Spleen (tissue), 7 donors: ENCODE results near the gene SLC8A3.

ENCODE experiments used
- POLR2A ChIP-seq, 3 donors: fragments of 450-650 bp; IDR thresholded peaks; one replicate each; pipeline ENCODE4 v1.5.1; 2017; ENCODE audit warnings: antibody characterized with exemption in 3 of 3, mild to moderate bottlenecking in 1 of 3
- POLR2AphosphoS5 ChIP-seq, 3 donors: sonication (generic); formaldehyde crosslinking; IDR thresholded peaks; one replicate each; pipeline ENCODE4 v1.5.1; 2017; ENCODE audit warnings: antibody characterized with exemption in 3 of 3
- TF ChIP-seq, protein P1 (sequence below), 11 experiments: fragments of 200-600 bp in 7 of 11; fragments of 450-650 bp in 4 of 11; sonication (generic) in 4 of 11; IDR thresholded peaks in 8 of 11; conservative IDR thresholded peaks in 3 of 11; 1 replicate in 7 of 11; 2 replicates in 4 of 11; pipeline versions ENCODE4 v1.4.0 to v1.8.0; 2016 to 2021; ENCODE audit warnings: antibody characterized with exemption in 11 of 11, inconsistent platforms in 4 of 11, mild to moderate bottlenecking in 1 of 11
- donor health status: DM: no; HTN: no; CAD: no; lungs with moderate emphysema.
- donor health status: DM: no; HTN: no; CAD: no.
- donor health status: DM: no; HTN: no; CAD: no.

DNA sequence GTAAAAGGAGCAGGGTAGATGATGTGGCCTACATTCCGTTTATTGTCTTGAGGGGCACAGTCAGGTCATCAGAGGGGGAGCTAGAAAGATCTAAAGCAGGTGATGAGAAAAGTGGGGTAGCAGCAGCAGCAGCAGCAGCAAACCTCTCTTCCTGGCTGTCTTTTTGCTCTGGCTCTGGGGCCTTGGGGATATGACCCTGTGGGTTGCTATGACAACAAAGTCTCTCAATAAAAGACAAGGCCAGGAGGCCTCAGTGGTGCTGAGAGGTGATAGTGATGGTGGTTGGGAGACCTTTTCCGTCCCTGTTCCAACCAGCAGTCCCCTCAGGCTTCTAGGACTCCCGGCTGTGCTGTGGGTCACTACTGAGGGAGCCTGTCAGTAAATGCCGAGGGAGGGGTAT is 138.6 kb downstream of the SLC8A3 start:
- TF ChIP-seq, protein P1, sequence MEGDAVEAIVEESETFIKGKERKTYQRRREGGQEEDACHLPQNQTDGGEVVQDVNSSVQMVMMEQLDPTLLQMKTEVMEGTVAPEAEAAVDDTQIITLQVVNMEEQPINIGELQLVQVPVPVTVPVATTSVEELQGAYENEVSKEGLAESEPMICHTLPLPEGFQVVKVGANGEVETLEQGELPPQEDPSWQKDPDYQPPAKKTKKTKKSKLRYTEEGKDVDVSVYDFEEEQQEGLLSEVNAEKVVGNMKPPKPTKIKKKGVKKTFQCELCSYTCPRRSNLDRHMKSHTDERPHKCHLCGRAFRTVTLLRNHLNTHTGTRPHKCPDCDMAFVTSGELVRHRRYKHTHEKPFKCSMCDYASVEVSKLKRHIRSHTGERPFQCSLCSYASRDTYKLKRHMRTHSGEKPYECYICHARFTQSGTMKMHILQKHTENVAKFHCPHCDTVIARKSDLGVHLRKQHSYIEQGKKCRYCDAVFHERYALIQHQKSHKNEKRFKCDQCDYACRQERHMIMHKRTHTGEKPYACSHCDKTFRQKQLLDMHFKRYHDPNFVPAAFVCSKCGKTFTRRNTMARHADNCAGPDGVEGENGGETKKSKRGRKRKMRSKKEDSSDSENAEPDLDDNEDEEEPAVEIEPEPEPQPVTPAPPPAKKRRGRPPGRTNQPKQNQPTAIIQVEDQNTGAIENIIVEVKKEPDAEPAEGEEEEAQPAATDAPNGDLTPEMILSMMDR (IDR thresholded peaks at IDR 0.05 in 8 of 11, conservative IDR thresholded peaks at IDR 0.05 in 3 of 11), result no peak
- TF ChIP-seq POLR2A (IDR thresholded peaks at IDR 0.05) (no peak), POLR2AphosphoS5 (IDR thresholded peaks at IDR 0.05) (no peak)
